ENCODE data around the gene STAT5B. TPM values are rescaled to one million over a fixed set of nuclear protein-coding genes. Genes with fewer than 3 reads are reported as not detected.

STAT5B gene
- total and polyA plus RNA-seq, 2 of the 13 experiments (the other 11 are each of a cell fraction or from before 2014, with no cell fraction given), result 21.0 to 42.8 TPM

DNA sequence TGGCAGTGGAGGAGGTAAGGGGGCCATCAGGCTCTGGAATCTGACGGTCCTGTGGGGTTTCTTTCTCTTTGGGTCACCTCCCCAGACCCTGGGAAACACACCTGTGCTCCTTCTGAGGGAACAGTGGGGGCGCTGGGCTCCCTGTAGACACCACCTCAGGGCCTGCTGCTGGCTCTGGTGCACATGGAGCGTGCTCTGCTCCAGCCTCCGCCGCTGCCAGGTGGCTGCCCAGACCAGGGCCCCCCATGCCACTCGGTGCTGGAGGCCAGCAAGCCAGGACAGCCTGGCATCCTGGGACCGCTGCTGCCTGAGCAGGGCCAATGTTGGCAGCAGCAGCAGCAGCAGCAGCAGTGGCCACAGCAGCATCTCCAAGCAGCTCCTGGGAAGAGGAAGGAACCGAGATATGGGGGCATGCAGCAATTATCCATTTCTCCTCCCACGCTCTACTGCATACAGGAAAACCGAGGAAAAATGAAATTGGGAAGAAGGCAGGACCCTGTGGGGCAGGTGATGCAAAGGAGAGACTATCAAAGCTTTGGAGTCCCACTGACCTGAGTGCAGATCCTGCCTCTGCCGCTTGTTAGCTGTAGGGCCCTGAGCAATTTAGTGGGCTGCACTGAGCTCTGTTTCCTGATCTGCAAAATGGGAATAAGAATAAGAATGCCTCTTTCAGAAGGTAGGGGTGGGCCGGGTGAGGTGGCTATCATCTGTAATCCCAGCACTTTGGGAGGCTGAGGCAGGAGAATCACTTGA, 82.8 kb downstream of the STAT5B start (continued):
- TF ChIP-seq, protein P1, sequence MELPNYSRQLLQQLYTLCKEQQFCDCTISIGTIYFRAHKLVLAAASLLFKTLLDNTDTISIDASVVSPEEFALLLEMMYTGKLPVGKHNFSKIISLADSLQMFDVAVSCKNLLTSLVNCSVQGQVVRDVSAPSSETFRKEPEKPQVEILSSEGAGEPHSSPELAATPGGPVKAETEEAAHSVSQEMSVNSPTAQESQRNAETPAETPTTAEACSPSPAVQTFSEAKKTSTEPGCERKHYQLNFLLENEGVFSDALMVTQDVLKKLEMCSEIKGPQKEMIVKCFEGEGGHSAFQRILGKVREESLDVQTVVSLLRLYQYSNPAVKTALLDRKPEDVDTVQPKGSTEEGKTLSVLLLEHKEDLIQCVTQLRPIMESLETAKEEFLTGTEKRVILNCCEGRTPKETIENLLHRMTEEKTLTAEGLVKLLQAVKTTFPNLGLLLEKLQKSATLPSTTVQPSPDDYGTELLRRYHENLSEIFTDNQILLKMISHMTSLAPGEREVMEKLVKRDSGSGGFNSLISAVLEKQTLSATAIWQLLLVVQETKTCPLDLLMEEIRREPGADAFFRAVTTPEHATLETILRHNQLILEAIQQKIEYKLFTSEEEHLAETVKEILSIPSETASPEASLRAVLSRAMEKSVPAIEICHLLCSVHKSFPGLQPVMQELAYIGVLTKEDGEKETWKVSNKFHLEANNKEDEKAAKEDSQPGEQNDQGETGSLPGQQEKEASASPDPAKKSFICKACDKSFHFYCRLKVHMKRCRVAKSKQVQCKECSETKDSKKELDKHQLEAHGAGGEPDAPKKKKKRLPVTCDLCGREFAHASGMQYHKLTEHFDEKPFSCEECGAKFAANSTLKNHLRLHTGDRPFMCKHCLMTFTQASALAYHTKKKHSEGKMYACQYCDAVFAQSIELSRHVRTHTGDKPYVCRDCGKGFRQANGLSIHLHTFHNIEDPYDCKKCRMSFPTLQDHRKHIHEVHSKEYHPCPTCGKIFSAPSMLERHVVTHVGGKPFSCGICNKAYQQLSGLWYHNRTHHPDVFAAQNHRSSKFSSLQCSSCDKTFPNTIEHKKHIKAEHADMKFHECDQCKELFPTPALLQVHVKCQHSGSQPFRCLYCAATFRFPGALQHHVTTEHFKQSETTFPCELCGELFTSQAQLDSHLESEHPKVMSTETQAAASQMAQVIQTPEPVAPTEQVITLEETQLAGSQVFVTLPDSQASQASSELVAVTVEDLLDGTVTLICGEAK (IDR thresholded peaks at IDR 0.05), result no peak
- TF ChIP-seq, protein P1 (CRISPR knock-in tag; IDR thresholded peaks at IDR 0.05), result peak; percentile 33; the same call in 1 of the 2 replicates
- TF ChIP-seq ZNF567 (CRISPR knock-in tag; IDR thresholded peaks at IDR 0.05; ENCODE audit: borderline replicate concordance), result no peak
- no peak for TF ChIP-seq ZSCAN25 (CRISPR knock-in tag; IDR thresholded peaks at IDR 0.05)
- TF ChIP-seq SALL2 (CRISPR knock-in tag; IDR thresholded peaks at IDR 0.05), result no peak
- TF ChIP-seq CCDC6 (CRISPR knock-in tag; IDR thresholded peaks at IDR 0.05), result no peak
- no peak for TF ChIP-seq ZNF619 (CRISPR knock-in tag; IDR thresholded peaks at IDR 0.05)
- 0 out of 2 replicates have a peak, but pooled peaks have one; percentile 22 for TF ChIP-seq RXRA (CRISPR knock-in tag; IDR thresholded peaks at IDR 0.05)
- no peak for TF ChIP-seq RORA (CRISPR knock-in tag; IDR thresholded peaks at IDR 0.05)
